Trophoblast cell (in vitro differentiated cells and primary cell): Measurements from ENCODE around the gene EFNA2.

Experiments used
- DNase-seq, 2 donors: peaks; one replicate each; pipeline ENCODE4 v3.0.0-alpha.2; 2016
- H2AFZ ChIP-seq: 2 replicates; pipeline ENCODE4 v1.6.1; 2013; ENCODE audit warnings: low read length, moderate library complexity, mild to moderate bottlenecking; ENCODE audit not compliant: insufficient read depth, poor library complexity
- H2AK5ac ChIP-seq: 2 replicates; pipeline ENCODE4 v1.6.1; 2013; ENCODE audit warnings: mild to moderate bottlenecking, low read length
- H2BK120ac ChIP-seq: 2 replicates; pipeline ENCODE4 v1.6.1; 2013; ENCODE audit warnings: low read length, mild to moderate bottlenecking, moderate library complexity; ENCODE audit not compliant: insufficient read depth, poor library complexity
- H2BK12ac ChIP-seq: 2 replicates; pipeline ENCODE4 v1.6.1; 2013; ENCODE audit warnings: mild to moderate bottlenecking, low read length, moderate library complexity
- H2BK5ac ChIP-seq: 2 replicates; pipeline ENCODE4 v1.6.1; 2013; ENCODE audit warnings: low read length, low read depth, moderate library complexity, mild to moderate bottlenecking; ENCODE audit not compliant: poor library complexity
- H3K14ac ChIP-seq: 2 replicates; pipeline ENCODE4 v1.6.1; 2013; ENCODE audit warnings: mild to moderate bottlenecking, low read length
- H3K18ac ChIP-seq: 2 replicates; pipeline ENCODE4 v1.6.1; 2013; ENCODE audit warnings: mild to moderate bottlenecking, low read length
- H3K23ac ChIP-seq: 2 replicates; pipeline ENCODE4 v1.6.1; 2013; ENCODE audit warnings: low read length
- H3K27ac ChIP-seq: 2 replicates; pipeline ENCODE4 v1.5.1; 2013; ENCODE audit warnings: low read depth, mild to moderate bottlenecking, inconsistent platforms, low read length, moderate library complexity
- H3K27me3 ChIP-seq: 2 replicates; pipeline ENCODE4 v1.6.1; 2013; ENCODE audit warnings: inconsistent platforms, mild to moderate bottlenecking, low read length, moderate library complexity; ENCODE audit not compliant: insufficient read depth
- H3K36me3 ChIP-seq, 2 experiments: 1 replicate in 1 of 2; 2 replicates in 1 of 2; pipeline ENCODE4 v1.6.1; 2013; ENCODE audit warnings: low read length in 2 of 2, mild to moderate bottlenecking in 2 of 2, moderate library complexity in 1 of 2; ENCODE audit not compliant: insufficient read depth in 2 of 2, control insufficient read depth in 1 of 2
- H3K4ac ChIP-seq: 2 replicates; pipeline ENCODE4 v1.6.1; 2013; ENCODE audit warnings: low read depth, mild to moderate bottlenecking, low read length, moderate library complexity
- H3K4me1 ChIP-seq, 2 experiments: 1 replicate in 1 of 2; 2 replicates in 1 of 2; pipeline ENCODE4 v1.6.1; 2013; ENCODE audit warnings: low read length in 2 of 2, mild to moderate bottlenecking in 2 of 2, moderate library complexity in 1 of 2; ENCODE audit not compliant: insufficient read depth in 2 of 2, control insufficient read depth in 1 of 2
- H3K4me2 ChIP-seq: 2 replicates; pipeline ENCODE4 v1.6.1; 2013; ENCODE audit warnings: inconsistent platforms, mild to moderate bottlenecking, low read length, moderate library complexity
- H3K4me3 ChIP-seq: 2 replicates; pipeline ENCODE4 v1.5.1; 2013; ENCODE audit warnings: mild to moderate bottlenecking, low read depth, low read length, inconsistent platforms
- H3K79me1 ChIP-seq: one replicate; pipeline ENCODE4 v1.6.1; 2013; ENCODE audit warnings: low read length
- H3K79me2 ChIP-seq: 2 replicates; pipeline ENCODE4 v1.6.1; 2013; ENCODE audit warnings: low read length, mild to moderate bottlenecking; ENCODE audit not compliant: control insufficient read depth, insufficient read depth, poor library complexity
- H3K9ac ChIP-seq: 2 replicates; pipeline ENCODE4 v1.6.1; 2013; ENCODE audit warnings: mild to moderate bottlenecking, low read length
- H3K9me3 ChIP-seq: 2 replicates; pipeline ENCODE4 v1.6.1; 2013; ENCODE audit warnings: low read depth, mild to moderate bottlenecking, control low read depth, inconsistent platforms, low read length; ENCODE audit not compliant: insufficient read depth
- H4K12ac ChIP-seq: 2 replicates; pipeline ENCODE4 v1.6.1; 2013; ENCODE audit warnings: low read depth, mild to moderate bottlenecking, low read length, moderate library complexity
- H4K8ac ChIP-seq: 2 replicates; pipeline ENCODE4 v1.6.1; 2013; ENCODE audit warnings: low read depth, mild to moderate bottlenecking, low read length, moderate library complexity
- H4K91ac ChIP-seq: one replicate; pipeline ENCODE4 v1.6.1; 2013; ENCODE audit warnings: low read depth, mild to moderate bottlenecking, low read length, moderate library complexity
- WGBS: extraction: QIAGEN DNeasy Blood & Tissue Kit; methylation state at CpG from one replicate; pipeline ENCODE4 v1.1.7; 2013; ENCODE audit warnings: missing lambda C conversion rate; ENCODE audit not compliant: insufficient read length, insufficient coverage; ENCODE audit errors: extremely low coverage; 5-methylcytosine and 5-hydroxymethylcytosine counted together

Gene EFNA2

DNA sequence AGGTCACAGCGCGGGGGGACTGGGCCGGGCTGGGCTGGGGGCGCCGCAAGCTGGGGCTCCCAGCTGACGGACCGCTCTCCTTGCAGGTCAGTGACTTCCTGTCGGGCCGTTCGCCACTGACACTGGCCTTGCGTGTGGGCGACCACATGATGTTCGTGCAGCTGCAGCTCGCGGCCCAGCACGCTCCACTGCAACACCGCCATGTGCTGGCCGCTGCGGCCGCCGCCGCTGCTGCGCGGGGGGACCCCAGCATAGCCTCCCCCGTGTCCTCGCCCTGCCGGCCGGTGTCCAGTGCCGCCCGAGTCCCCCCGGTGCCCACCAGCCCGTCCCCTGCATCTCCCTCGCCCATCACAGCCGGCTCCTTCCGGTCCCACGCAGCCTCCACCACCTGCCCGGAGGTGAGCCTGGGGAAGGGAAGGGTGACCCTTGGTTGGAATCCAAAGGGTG is 31.6 kb upstream of the EFNA2 start:
- no peaks in the 10 kb centered on the region for H3K9me3 ChIP-seq
- DNase-seq, result no peak
- H3K27me3 ChIP-seq, result no peaks in the 10 kb centered on the region
- peak overlapping the region; percentile 5 for H2BK120ac ChIP-seq
- no peak overlapping the region for H3K23ac ChIP-seq
- H3K79me1 ChIP-seq, result peaks cover 33% of the 10 kb centered on the region
- peaks cover 75 to 84% of the 10 kb centered on the region in 2 experiments for H3K36me3 ChIP-seq
- no peak overlapping the region for H2AK5ac ChIP-seq
- no peak overlapping the region for H4K12ac ChIP-seq
- H3K18ac ChIP-seq, result peak overlapping the region; percentile 18
- no peak overlapping the region for H2AFZ ChIP-seq
- H2BK5ac ChIP-seq, result no peak overlapping the region
- H3K4me1 ChIP-seq, result peaks cover 12 to 14% of the 10 kb centered on the region in 2 experiments
- H4K8ac ChIP-seq, result no peak overlapping the region
- peaks cover 34% of the 10 kb centered on the region for H3K79me2 ChIP-seq
- H3K9ac ChIP-seq, result no peak overlapping the region
- no peak overlapping the region for H3K4me2 ChIP-seq
- WGBS, result no CpG with 5 or more reads among the region's 37 CpGs
- H3K4me3 ChIP-seq, result no peak overlapping the region
- H3K14ac ChIP-seq, result no peak overlapping the region
- no peak overlapping the region for H2BK12ac ChIP-seq
- H3K4ac ChIP-seq, result peak overlapping the region; percentile 20
- peak overlapping the region; percentile 92 for H3K27ac ChIP-seq
- H4K91ac ChIP-seq, result peak overlapping the region; percentile 45

DNA sequence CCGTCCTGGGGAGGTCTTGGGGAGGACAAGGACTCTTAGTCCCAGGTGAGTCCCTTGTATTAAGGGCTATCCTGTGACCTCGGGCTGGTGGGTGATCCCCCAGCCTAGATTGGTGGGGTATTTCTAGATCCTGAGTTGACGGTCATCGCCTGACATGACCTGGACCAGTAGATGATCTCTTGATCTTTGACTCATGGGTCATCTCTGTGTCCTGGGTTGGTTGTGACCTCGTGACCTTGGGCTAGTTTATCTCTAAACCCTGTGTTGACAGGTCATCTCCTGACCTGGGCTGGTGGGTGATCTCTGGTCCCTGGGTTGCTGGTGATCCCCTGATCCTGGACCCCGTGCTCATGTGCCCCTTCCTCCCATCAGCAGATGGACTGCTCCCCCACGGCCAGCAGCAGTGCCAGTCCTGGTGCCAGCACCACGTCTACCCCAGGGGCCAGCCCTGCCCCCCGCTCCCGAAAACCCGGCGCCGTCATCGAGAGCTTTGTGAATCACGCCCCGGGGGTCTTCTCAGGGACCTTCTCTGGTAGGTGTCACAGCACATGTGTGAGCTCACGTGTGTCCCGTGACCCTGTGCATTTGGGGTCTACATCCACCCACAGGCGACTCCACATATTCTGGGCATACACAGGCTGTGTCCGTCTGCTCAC is 31.0 kb upstream of the EFNA2 start:
- Histone ChIP-seq H2BK5ac (no peak overlapping the region), H3K36me3 (peaks cover 75 to 84% of the 10 kb centered on the region in 2 experiments), H4K91ac (no peak overlapping the region), H3K4me1 (peaks cover 17 to 19% of the 10 kb centered on the region in 2 experiments), H4K12ac (no peak overlapping the region), H3K18ac (peak overlapping the region; percentile 6), H3K4me3 (no peak overlapping the region), H3K4me2 (no peak overlapping the region), H3K79me2 (peaks cover 34% of the 10 kb centered on the region), H3K14ac (no peak overlapping the region), H3K9ac (no peak overlapping the region), H3K27ac (peak overlapping the region; percentile 92), H2BK12ac (no peak overlapping the region), H2AFZ (no peak overlapping the region), H3K9me3 (no peaks in the 10 kb centered on the region), H4K8ac (no peak overlapping the region), H3K27me3 (no peaks in the 10 kb centered on the region), H2AK5ac (no peak overlapping the region), H3K23ac (no peak overlapping the region), H2BK120ac (no peak overlapping the region), H3K4ac (no peak overlapping the region), H3K79me1 (peaks cover 35% of the 10 kb centered on the region)
- no peak for DNase-seq
- WGBS, result no CpG with 5 or more reads among the region's 20 CpGs

DNA sequence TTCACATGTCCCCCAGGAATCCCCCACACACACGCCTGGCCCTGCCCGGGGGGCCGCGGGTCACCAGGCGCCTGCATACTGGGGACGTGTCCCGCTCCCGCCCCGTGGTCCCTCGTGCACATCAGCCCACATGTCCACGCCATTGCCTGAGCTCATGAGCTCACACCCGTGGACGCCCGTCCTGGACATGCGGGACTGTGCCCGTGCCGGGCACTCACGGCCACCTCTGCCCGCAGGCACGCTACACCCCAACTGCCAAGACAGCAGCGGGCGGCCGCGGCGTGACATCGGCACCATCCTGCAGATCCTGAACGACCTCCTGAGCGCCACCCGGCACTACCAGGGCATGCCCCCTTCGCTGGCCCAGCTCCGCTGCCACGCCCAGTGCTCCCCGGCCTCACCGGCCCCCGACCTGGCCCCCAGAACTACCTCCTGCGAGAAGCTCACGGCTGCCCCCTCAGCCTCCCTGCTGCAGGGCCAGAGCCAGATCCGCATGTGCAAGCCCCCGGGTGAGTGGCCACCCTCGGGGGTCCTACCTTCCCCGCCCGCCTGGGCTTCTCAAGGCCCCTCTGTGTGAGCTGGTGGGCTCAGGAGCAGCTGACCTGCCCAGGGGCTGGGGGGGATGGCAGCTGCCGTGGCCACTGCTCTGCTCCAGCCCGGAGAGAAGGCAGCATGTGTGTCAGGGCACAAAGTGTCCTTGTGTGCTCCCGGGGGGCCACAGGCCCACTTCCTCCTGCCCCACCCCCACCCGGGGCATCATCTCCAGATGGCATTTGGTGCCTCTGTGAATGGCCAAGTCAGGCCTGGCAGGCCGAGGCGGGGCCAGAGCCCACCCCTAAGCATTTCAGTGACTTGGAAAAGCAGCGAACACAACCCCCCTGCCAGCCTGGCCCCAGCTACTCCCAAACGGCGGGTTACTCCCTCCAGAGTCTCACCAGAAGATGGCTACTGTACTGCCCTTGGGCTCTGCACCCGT is 30.2 kb upstream of the EFNA2 start:
- no peak overlapping the region for H4K8ac ChIP-seq
- no peak for DNase-seq

DNA sequence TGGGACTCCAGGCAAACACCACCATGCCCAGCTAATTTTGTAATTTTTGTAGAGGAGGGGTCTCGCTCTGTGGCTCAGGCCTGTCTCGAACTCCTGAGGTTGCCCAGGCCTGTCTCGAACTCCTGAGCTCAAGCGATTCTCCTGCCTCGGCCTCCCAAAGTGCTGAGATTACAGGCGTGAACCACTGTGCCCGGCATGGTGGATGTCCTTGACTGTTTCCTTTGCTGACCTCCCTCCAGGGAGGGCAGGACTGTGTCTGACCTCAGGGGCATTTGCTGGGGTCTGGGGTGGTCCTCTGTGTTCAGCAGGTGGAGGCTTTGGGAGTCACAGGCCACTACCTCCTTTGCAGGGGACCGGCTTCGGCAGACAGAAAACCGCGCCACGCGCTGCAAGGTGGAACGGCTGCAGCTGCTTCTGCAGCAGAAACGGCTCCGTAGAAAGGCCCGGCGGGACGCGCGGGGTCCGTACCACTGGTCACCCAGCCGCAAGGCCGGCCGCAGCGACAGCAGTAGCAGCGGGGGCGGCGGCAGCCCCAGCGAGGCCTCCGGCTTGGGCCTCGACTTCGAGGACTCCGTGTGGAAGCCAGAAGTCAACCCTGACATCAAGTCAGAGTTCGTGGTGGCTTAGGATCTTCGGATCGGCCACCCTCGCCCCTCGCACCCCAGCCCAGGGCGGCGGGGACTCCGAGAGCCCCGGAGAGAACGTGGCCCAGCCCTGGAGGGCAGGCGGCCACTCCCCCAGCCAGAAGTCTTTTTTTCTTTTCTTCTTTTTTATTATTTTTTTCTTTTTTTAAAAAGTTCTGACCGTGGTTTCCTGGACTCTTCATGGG is 28.8 kb upstream of the EFNA2 start:
- no peak overlapping the region for H3K4me3 ChIP-seq
- H2BK5ac ChIP-seq, result no peak overlapping the region
- no peak overlapping the region for H3K9ac ChIP-seq
- no peaks in the 10 kb centered on the region for H3K27me3 ChIP-seq
- H4K12ac ChIP-seq, result no peak overlapping the region
- peaks cover 28 to 36% of the 10 kb centered on the region in 2 experiments for H3K4me1 ChIP-seq
- H3K9me3 ChIP-seq, result no peaks in the 10 kb centered on the region
- no CpG with 5 or more reads among the region's 46 CpGs for WGBS
- peaks cover 60 to 63% of the 10 kb centered on the region in 2 experiments for H3K36me3 ChIP-seq
- H2BK120ac ChIP-seq, result no peak overlapping the region
- no peak overlapping the region for H2AK5ac ChIP-seq
- H3K14ac ChIP-seq, result no peak overlapping the region
- no peak overlapping the region for H3K4ac ChIP-seq
- DNase-seq, result no peak
- H3K27ac ChIP-seq, result no peak overlapping the region
- no peak overlapping the region for H3K23ac ChIP-seq
- no peak overlapping the region for H3K18ac ChIP-seq
- H2AFZ ChIP-seq, result no peak overlapping the region
- H3K79me2 ChIP-seq, result peaks cover 18% of the 10 kb centered on the region
- H4K91ac ChIP-seq, result no peak overlapping the region
- no peak overlapping the region for H4K8ac ChIP-seq
- H3K79me1 ChIP-seq, result peaks cover 29% of the 10 kb centered on the region
- no peak overlapping the region for H2BK12ac ChIP-seq
- no peak overlapping the region for H3K4me2 ChIP-seq

More for the DNA sequence above, 30.2 kb upstream of the EFNA2 start:
- no peak overlapping the region for H2BK12ac ChIP-seq
- peak overlapping the region; percentile 3 for H3K27ac ChIP-seq
- H3K14ac ChIP-seq, result no peak overlapping the region
- no peak overlapping the region for H2AK5ac ChIP-seq
- H4K12ac ChIP-seq, result no peak overlapping the region
- H2BK120ac ChIP-seq, result no peak overlapping the region
- no peak overlapping the region for H4K91ac ChIP-seq
- H3K79me2 ChIP-seq, result peaks cover 27% of the 10 kb centered on the region
- H2BK5ac ChIP-seq, result no peak overlapping the region
- no CpG with 5 or more reads among the region's 52 CpGs for WGBS
- no peak overlapping the region for H3K23ac ChIP-seq
- peaks cover 32% of the 10 kb centered on the region for H3K79me1 ChIP-seq
- no peak overlapping the region for H3K9ac ChIP-seq
- no peaks in the 10 kb centered on the region for H3K27me3 ChIP-seq
- H2AFZ ChIP-seq, result no peak overlapping the region
- H3K4me3 ChIP-seq, result no peak overlapping the region
- no peak overlapping the region for H3K4ac ChIP-seq
- no peaks in the 10 kb centered on the region for H3K9me3 ChIP-seq
- H3K18ac ChIP-seq, result peak overlapping the region; percentile 6
- peaks cover 69 to 76% of the 10 kb centered on the region in 2 experiments for H3K36me3 ChIP-seq
- H3K4me2 ChIP-seq, result no peak overlapping the region
- H3K4me1 ChIP-seq, result peaks cover 23 to 27% of the 10 kb centered on the region in 2 experiments
